Epithelial cell of proximal tubule (primary cell): ENCODE measurements around the gene KCP. TPM values are rescaled to one million over a fixed set of nuclear protein-coding genes. Genes with fewer than 3 reads are reported as not detected.

Experiments used
- DNase-seq: peaks from one replicate; pipeline ENCODE4 v3.0.0-alpha.2; 2011; ENCODE audit warnings: low read depth
- H3K4me3 ChIP-seq: 2 replicates; pipeline ENCODE4 v1.5.1; 2011; ENCODE audit warnings: low read depth, mild to moderate bottlenecking, low read length
- CTCF ChIP-seq: conservative IDR thresholded peaks from 2 replicates; pipeline ENCODE4 v1.5.1; 2012; ENCODE audit warnings: low read depth, mild to moderate bottlenecking, low read length
- total RNA-seq: library from RNA; depleted of rRNA; stranded (reverse); fragments of >200 nt; gene quantifications from 2 replicates; pipeline ENCODE4 v1.2.3, GENCODE V29; 2015

The KCP gene
- 0.51 and 5.2 TPM in 2 replicates for total RNA-seq

- H3K4me3 ChIP-seq, result peak within 1 kb of the TSS; percentile 63
- DNase-seq, result no peak
- TF ChIP-seq CTCF, result no peak
Observed at GRCh38 chr7:128910569-128910945, at the start of gene KCP. Gene KCP, minus strand, starts transcription at chr7:128910709. Its CDS starts 33 bp downstream, at chr7:128910676.

GRCh38 chr7:128959296-128959695 lies 48.8 kb upstream of the KCP start:
- TF ChIP-seq CTCF, result no peak
- no peak for DNase-seq

DNA sequence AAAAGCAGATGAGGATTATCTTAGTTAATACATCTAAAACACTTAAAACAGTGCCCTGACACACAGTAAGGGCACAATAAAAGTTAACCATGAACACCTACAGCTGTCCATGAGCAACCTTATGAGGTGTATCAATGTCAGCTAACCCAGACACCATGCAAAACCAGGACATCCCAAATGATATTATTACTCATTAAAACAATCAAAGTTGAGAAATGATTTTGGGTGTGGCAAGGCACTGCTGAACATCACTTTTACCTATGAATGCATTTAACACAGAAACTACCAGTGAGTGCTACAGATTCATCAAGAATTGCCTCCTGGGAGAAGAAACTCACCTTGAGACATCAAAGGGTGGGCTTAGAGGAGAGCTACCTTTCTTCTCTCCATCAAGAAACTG lies 45.5 kb upstream of the KCP start:
- no peak overlapping the region for H3K4me3 ChIP-seq
- no peak for TF ChIP-seq CTCF
- DNase-seq, result no peak

More at GRCh38 chr7:128959296-128959695, 48.8 kb upstream of the KCP start:
- no peak overlapping the region for H3K4me3 ChIP-seq

GRCh38 chr7:128954830-128955802 lies 44.6 kb upstream of the KCP start:
- no peak for DNase-seq
- no peak for TF ChIP-seq CTCF
- H3K4me3 ChIP-seq, result no peak overlapping the region

GRCh38 chr7:128954150-128954549 lies 43.6 kb upstream of the KCP start:
- no peak for TF ChIP-seq CTCF
- DNase-seq, result no peak

DNA sequence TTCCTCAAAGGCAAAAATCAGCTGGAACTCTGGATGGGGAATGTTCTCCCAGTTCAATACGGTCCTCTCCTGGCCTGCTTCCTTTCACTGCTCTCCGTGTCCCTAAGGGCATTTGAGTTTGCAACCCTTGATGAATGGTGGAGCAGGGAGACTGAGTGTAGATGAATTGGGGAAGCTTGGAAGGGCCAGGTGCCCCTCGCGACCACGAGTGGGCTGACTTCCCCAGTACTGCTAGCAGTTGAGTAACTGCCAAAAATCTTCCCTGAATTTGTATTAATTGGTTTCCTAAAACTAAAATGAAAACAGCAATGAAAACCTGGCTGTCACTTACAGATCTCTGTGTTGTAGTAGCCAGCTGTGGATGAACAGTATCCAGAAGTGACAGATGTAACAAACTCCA lies 40.8 kb upstream of the KCP start:
- no peak for DNase-seq
- H3K4me3 ChIP-seq, result no peak overlapping the region
- no peak for TF ChIP-seq CTCF

More at GRCh38 chr7:128954150-128954549, 43.6 kb upstream of the KCP start:
- no peak overlapping the region for H3K4me3 ChIP-seq
